ENCODE results near the gene SIRT3.

SIRT3 gene

GRCh38 chr11:217704-218103 is 18.4 kb downstream of the SIRT3 start:
- H3K9ac ChIP-seq = no peak overlapping the region
- H3K4me1 ChIP-seq = peaks cover 3 to 14% (median 8%) of the 10 kb centered on the region in 10 experiments; a peak in 14 of 20 replicates
- no peak overlapping the region for H3K4me3 ChIP-seq
- no peak for TF ChIP-seq Cebpa-rat (IDR thresholded peaks at IDR 0.05)
- H3K4me2 ChIP-seq = no peak overlapping the region
- no peaks in the 10 kb centered on the region for H3K9me3 ChIP-seq (replicated peaks in 1 of 11)
- peaks cover 33 to 63% (median 47%) of the 10 kb centered on the region in 11 experiments for H3K36me3 ChIP-seq
- no peaks in the 10 kb centered on the region for H3K27me3 ChIP-seq
- peaks cover 0 to 40% (median 14%) of the 10 kb centered on the region in 11 experiments; a peak in 14 of 22 replicates for H4K20me1 ChIP-seq
- H3K27ac ChIP-seq = no peak overlapping the region; a peak in 1 of 22 replicates

- no peak for TF ChIP-seq Cebpa-rat (IDR thresholded peaks at IDR 0.05)
- H3K4me1 ChIP-seq = peaks cover 0 to 18% (median 8%) of the 10 kb centered on the region in 10 experiments; a peak in 14 of 20 replicates
- H3K36me3 ChIP-seq = peaks cover 47 to 66% (median 59%) of the 10 kb centered on the region in 11 experiments
These were observed 19.8 kb downstream of the SIRT3 start for GRCh38 chr11:216081-216974.

GRCh38 chr11:215581-216037 is 20.5 kb downstream of the SIRT3 start:
- Histone ChIP-seq H3K4me3 (no peak overlapping the region), H3K4me1 (peaks cover 6 to 26% (median 14%) of the 10 kb centered on the region in 10 experiments), H3K27me3 (no peaks in the 10 kb centered on the region), H3K4me2 (no peak overlapping the region), H3K9me3 (replicated peaks in 1 of 11) (no peaks in the 10 kb centered on the region), H3K36me3 (peaks cover 54 to 73% (median 66%) of the 10 kb centered on the region in 11 experiments), H3K9ac (0 out of 22 replicates have a peak overlapping the region, but pooled peaks of 2 of the 11 experiments have one; percentile 15 to 35), H4K20me1 (peaks cover 10 to 61% (median 35%) of the 10 kb centered on the region in 11 experiments; a peak in 19 of 22 replicates), H3K27ac (peak overlapping the region in 1 of 11 experiments; percentile 20; a peak in 2 of 22 replicates)
- TF ChIP-seq Cebpa-rat (IDR thresholded peaks at IDR 0.05) = no peak

More at GRCh38 chr11:216081-216974, 19.8 kb downstream of the SIRT3 start:
- H4K20me1 ChIP-seq = peaks cover 3 to 54% (median 28%) of the 10 kb centered on the region in 11 experiments; a peak in 17 of 22 replicates
- no peaks in the 10 kb centered on the region for H3K27me3 ChIP-seq
- H3K4me2 ChIP-seq = no peak overlapping the region
- peak overlapping the region in 4 of 11 experiments; percentile 10 to 24 (median 14); a peak in 2 of 22 replicates for H3K9ac ChIP-seq
- H3K27ac ChIP-seq = peak overlapping the region in 2 of 11 experiments; percentile 6 to 20; a peak in 3 of 22 replicates
- H3K9me3 ChIP-seq (replicated peaks in 1 of 11) = no peaks in the 10 kb centered on the region
- H3K4me3 ChIP-seq = no peak overlapping the region

GRCh38 chr11:214083-214482 is 22.1 kb downstream of the SIRT3 start:
- H3K4me3 ChIP-seq = no peak overlapping the region
- no peaks in the 10 kb centered on the region for H3K27me3 ChIP-seq
- H3K4me1 ChIP-seq = peaks cover 21 to 41% (median 30%) of the 10 kb centered on the region in 10 experiments
- no peak for TF ChIP-seq Cebpa-rat (IDR thresholded peaks at IDR 0.05)
- H3K9me3 ChIP-seq (replicated peaks in 1 of 11) = no peaks in the 10 kb centered on the region
- H3K36me3 ChIP-seq = peaks cover 69 to 84% (median 78%) of the 10 kb centered on the region in 11 experiments
- H4K20me1 ChIP-seq = peaks cover 23 to 77% (median 50%) of the 10 kb centered on the region in 11 experiments; a peak in 19 of 22 replicates
- H3K4me2 ChIP-seq = no peak overlapping the region
- peak overlapping the region in 1 of 11 experiments; percentile 27; a peak in 1 of 22 replicates for H3K9ac ChIP-seq
- H3K27ac ChIP-seq = no peak overlapping the region

- Histone ChIP-seq H3K4me1 (peaks cover 22 to 41% (median 30%) of the 10 kb centered on the region in 10 experiments), H3K36me3 (peaks cover 63 to 77% (median 73%) of the 10 kb centered on the region in 11 experiments), H3K9ac (peak overlapping the region in 3 of 11 experiments; percentile 18 to 37 (median 31); a peak in 3 of 22 replicates), H4K20me1 (peaks cover 23 to 79% (median 51%) of the 10 kb centered on the region in 11 experiments; a peak in 19 of 22 replicates), H3K4me2 (no peak overlapping the region), H3K4me3 (no peak overlapping the region), H3K27ac (no peak overlapping the region), H3K27me3 (no peaks in the 10 kb centered on the region), H3K9me3 (replicated peaks in 1 of 11) (no peaks in the 10 kb centered on the region)
- TF ChIP-seq Cebpa-rat (IDR thresholded peaks at IDR 0.05) = no peak
These were observed 23.0 kb downstream of the SIRT3 start for GRCh38 chr11:213111-213510.

GRCh38 chr11:212150-213100 is 23.7 kb downstream of the SIRT3 start:
- H3K36me3 ChIP-seq = peaks cover 63 to 77% (median 73%) of the 10 kb centered on the region in 11 experiments

GRCh38 chr11:211741-212140 is 24.4 kb downstream of the SIRT3 start:
- H3K9me3 ChIP-seq (replicated peaks in 1 of 11) = no peaks in the 10 kb centered on the region
- no peak for TF ChIP-seq Cebpa-rat (IDR thresholded peaks at IDR 0.05)
- peak overlapping the region in 2 of 11 experiments; percentile 10 to 98; a peak in 2 of 22 replicates for H3K27ac ChIP-seq
- peak overlapping the region; percentile 1 to 99 (median 98); a peak in 13 of 22 replicates for H3K9ac ChIP-seq
- peaks cover 22 to 33% (median 25%) of the 10 kb centered on the region in 10 experiments for H3K4me1 ChIP-seq
- H3K4me3 ChIP-seq = no peak overlapping the region
- peaks cover 23 to 81% (median 52%) of the 10 kb centered on the region in 11 experiments; a peak in 19 of 22 replicates for H4K20me1 ChIP-seq
- H3K4me2 ChIP-seq = peak overlapping the region in 3 of 11 experiments; percentile 99 to 100 (median 99); a peak in 3 of 22 replicates
- H3K36me3 ChIP-seq = peaks cover 63 to 76% (median 73%) of the 10 kb centered on the region in 11 experiments
- no peaks in the 10 kb centered on the region for H3K27me3 ChIP-seq

More at GRCh38 chr11:212150-213100, 23.7 kb downstream of the SIRT3 start:
- Histone ChIP-seq H3K4me3 (no peak overlapping the region), H3K4me2 (no peak overlapping the region), H3K27me3 (no peaks in the 10 kb centered on the region), H3K4me1 (peaks cover 22 to 40% (median 29%) of the 10 kb centered on the region in 10 experiments), H4K20me1 (peaks cover 23 to 79% (median 51%) of the 10 kb centered on the region in 11 experiments; a peak in 19 of 22 replicates), H3K9me3 (replicated peaks in 1 of 11) (no peaks in the 10 kb centered on the region), H3K27ac (0 out of 22 replicates have a peak overlapping the region, but pooled peaks of 1 of the 11 experiments have one; percentile 98), H3K9ac (peak overlapping the region in 9 of 11 experiments; percentile 1 to 99 (median 98); a peak in 9 of 22 replicates)
- no peak for TF ChIP-seq Cebpa-rat (IDR thresholded peaks at IDR 0.05)

GRCh38 chr11:211295-211694 is 24.8 kb downstream of the SIRT3 start:
- no peaks in the 10 kb centered on the region for H3K27me3 ChIP-seq
- H3K9me3 ChIP-seq (replicated peaks in 1 of 11) = no peaks in the 10 kb centered on the region
- TF ChIP-seq Cebpa-rat (IDR thresholded peaks at IDR 0.05) = no peak
- H3K4me3 ChIP-seq = no peak overlapping the region
- H3K4me2 ChIP-seq = peak overlapping the region; percentile 90 to 100 (median 99); a peak in 17 of 22 replicates
- H4K20me1 ChIP-seq = peaks cover 25 to 81% (median 54%) of the 10 kb centered on the region in 11 experiments; a peak in 19 of 22 replicates
- H3K36me3 ChIP-seq = peaks cover 63 to 72% (median 69%) of the 10 kb centered on the region in 11 experiments
- H3K9ac ChIP-seq = peak overlapping the region; percentile 91 to 99 (median 98); a peak in 19 of 22 replicates
- H3K27ac ChIP-seq = peak overlapping the region in 5 of 11 experiments; percentile 3 to 100 (median 98); a peak in 7 of 22 replicates
- H3K4me1 ChIP-seq = peaks cover 25 to 31% (median 27%) of the 10 kb centered on the region in 10 experiments

All from BLaER1 treated with 17β-estradiol and CSF1 and Interleukin-3, amounts not matched to agents 10 nM and 100 nM (cell line).